ENCODE data around the gene PSME1.

- TF ChIP-seq POLR2AphosphoS5 (IDR thresholded peaks at IDR 0.05; ENCODE audit: low read depth, low read length) = peak; percentile 51; the same call in 1 of the 2 replicates
- peak; percentile 32; the same call in 1 of the 2 replicates for TF ChIP-seq POLR2A (IDR thresholded peaks at IDR 0.05; ENCODE audit: low read depth, low read length)
Observed at GRCh38 chr14:24139272-24139934, 3.4 kb downstream of the PSME1 start.
